NOMO-1 (cell line): ENCODE data around the gene CD2AP.

Source experiments
- DNase-seq, 2 experiments: peaks; one replicate each; lab custom pipeline; 2025; ENCODE audit not compliant: unreplicated experiment in 2 of 2; lab: John Stamatoyannopoulos, UW

Gene CD2AP

GRCh38 chr6:47670851-47671250 lies 193.3 kb downstream of the CD2AP start:
- no peak for DNase-seq

- DNase-seq: no peak
These were observed 194.2 kb downstream of the CD2AP start for GRCh38 chr6:47671777-47672176.

GRCh38 chr6:47672816-47673215 lies 195.2 kb downstream of the CD2AP start:
- no peak for DNase-seq

- DNase-seq: no peak
These were observed 197.1 kb downstream of the CD2AP start for GRCh38 chr6:47674673-47675072.
